Kidney epithelial cell (primary cell): Measurements from ENCODE around the gene SLCO3A1. TPM values are rescaled to one million over a fixed set of nuclear protein-coding genes. Genes with fewer than 3 reads are reported as not detected.

Experiments
- DNase-seq: peaks from one replicate; pipeline ENCODE4 v3.0.0-alpha.2; 2010; ENCODE audit warnings: low read depth
- H3K27me3 ChIP-seq: 2 replicates; pipeline ENCODE4 v1.6.0; 2011; ENCODE audit warnings: low read length; ENCODE audit not compliant: control insufficient read depth, insufficient read depth
- H3K36me3 ChIP-seq: 2 replicates; pipeline ENCODE4 v1.5.1; 2011; ENCODE audit warnings: low read length; ENCODE audit not compliant: control insufficient read depth, insufficient read depth
- H3K4me3 ChIP-seq: 2 replicates; pipeline ENCODE4 v1.5.1; 2011; ENCODE audit warnings: low read depth, mild to moderate bottlenecking, control low read depth, low read length
- total RNA-seq: library from RNA; depleted of rRNA; stranded (reverse); fragments of >200 nt; gene quantifications from 2 replicates; pipeline ENCODE4 v1.2.3, GENCODE V29; 2015
- TF ChIP-seq, protein P1 (sequence below): IDR thresholded peaks from 2 replicates; pipeline ENCODE4 v1.5.1; 2011; ENCODE audit warnings: mild to moderate bottlenecking, moderate library complexity, low read length, control low read depth, inconsistent platforms; ENCODE audit not compliant: insufficient read depth, poor library complexity, severe bottlenecking

SLCO3A1 gene
- total RNA-seq, 1 donor from 2014 or later: 3.1 TPM

DNA sequence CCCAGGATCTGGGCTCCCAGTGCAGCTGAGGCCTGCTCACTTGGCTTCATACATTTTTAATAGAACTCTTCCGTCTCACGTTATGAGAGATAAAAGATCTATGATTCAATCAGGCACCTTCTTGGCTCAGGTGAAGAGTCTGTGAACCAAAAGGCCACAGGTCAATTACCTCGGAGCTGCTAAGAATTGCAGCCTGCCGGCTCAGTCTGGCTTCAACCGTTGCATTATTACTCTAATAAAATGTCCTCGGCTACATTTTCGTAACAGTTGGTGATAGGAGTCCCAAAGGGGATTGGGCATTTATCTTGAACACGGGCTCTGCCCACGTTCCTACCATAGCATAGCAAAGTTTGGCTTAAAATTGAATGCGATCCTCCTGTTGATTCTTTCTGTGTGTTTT, 176.3 kb downstream of the SLCO3A1 start:
- Histone ChIP-seq H3K36me3 (no peaks in the 10 kb centered on the region), H3K27me3 (no peaks in the 10 kb centered on the region), H3K4me3 (no peak overlapping the region)
- TF ChIP-seq, protein P1, sequence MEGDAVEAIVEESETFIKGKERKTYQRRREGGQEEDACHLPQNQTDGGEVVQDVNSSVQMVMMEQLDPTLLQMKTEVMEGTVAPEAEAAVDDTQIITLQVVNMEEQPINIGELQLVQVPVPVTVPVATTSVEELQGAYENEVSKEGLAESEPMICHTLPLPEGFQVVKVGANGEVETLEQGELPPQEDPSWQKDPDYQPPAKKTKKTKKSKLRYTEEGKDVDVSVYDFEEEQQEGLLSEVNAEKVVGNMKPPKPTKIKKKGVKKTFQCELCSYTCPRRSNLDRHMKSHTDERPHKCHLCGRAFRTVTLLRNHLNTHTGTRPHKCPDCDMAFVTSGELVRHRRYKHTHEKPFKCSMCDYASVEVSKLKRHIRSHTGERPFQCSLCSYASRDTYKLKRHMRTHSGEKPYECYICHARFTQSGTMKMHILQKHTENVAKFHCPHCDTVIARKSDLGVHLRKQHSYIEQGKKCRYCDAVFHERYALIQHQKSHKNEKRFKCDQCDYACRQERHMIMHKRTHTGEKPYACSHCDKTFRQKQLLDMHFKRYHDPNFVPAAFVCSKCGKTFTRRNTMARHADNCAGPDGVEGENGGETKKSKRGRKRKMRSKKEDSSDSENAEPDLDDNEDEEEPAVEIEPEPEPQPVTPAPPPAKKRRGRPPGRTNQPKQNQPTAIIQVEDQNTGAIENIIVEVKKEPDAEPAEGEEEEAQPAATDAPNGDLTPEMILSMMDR: no peak
- DNase-seq: no peak

DNA sequence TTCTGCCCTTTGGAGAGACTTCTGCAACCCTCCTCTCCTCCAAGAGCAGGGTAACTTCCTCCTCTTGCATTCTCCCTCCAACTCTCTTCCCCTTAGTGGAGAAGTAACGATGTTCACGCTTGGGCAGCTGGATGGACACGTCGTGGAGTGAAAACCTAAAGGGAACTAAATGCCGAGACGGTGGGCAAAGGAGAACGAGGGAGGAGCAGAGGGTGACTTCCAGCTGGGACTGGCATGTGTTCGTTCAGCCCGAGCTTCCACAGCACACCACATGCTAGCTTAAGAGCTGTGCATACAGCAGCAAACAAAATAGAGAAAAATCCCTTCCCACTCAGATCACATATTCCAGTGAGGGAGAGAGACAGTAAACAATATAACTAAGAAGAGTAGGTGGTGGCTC, 179.8 kb downstream of the SLCO3A1 start:
- H3K36me3 ChIP-seq: no peaks in the 10 kb centered on the region
- TF ChIP-seq, protein P1: no peak
- no peak for DNase-seq
- no peaks in the 10 kb centered on the region for H3K27me3 ChIP-seq
- no peak overlapping the region for H3K4me3 ChIP-seq

DNA sequence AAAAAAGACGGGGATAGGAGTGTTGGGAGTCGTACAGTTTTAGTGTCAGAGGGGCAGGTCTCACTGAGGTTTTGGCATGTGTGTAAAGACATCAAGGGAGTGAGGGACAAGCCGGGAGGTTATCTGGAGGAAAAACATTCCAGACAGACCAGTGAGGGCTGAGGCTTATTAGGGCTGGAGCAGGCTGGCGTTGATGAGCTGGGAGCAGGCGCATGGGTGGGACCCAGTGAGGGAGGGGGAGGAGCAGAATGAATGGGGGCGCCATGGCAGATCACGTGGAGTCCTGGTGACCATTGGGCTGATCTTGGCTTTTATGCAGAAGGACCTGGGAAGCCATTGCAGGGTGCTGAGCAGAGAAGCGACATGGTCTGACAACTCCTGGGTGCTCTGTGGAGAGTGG, 180.2 kb downstream of the SLCO3A1 start:
- Histone ChIP-seq H3K27me3 (no peaks in the 10 kb centered on the region), H3K4me3 (no peak overlapping the region)
- TF ChIP-seq, protein P1: no peak

DNA sequence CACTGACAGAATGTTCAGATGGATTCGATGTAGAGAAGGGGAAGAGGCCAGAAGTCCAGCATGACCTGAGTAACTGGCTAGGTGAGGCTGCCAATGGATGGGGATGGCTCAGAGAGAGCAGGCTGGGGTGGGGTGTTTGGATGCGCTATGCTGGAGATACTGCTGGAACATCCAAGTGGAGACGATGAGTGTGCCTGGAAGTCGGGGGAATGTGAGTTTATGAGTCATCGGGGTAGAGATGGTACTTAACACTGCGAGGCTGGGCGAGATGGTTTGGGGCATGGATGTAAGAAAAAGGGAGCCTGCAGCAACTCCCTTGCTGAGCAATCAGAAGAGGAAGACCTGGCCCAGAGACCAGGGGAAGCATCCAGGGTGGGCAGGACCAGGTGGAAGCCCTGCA, 180.7 kb downstream of the SLCO3A1 start:
- Histone ChIP-seq H3K36me3 (no peaks in the 10 kb centered on the region), H3K4me3 (no peak overlapping the region), H3K27me3 (no peaks in the 10 kb centered on the region)
- no peak for DNase-seq
- TF ChIP-seq, protein P1: no peak

More for the DNA sequence above, 180.2 kb downstream of the SLCO3A1 start:
- DNase-seq: no peak
- no peaks in the 10 kb centered on the region for H3K36me3 ChIP-seq

DNA sequence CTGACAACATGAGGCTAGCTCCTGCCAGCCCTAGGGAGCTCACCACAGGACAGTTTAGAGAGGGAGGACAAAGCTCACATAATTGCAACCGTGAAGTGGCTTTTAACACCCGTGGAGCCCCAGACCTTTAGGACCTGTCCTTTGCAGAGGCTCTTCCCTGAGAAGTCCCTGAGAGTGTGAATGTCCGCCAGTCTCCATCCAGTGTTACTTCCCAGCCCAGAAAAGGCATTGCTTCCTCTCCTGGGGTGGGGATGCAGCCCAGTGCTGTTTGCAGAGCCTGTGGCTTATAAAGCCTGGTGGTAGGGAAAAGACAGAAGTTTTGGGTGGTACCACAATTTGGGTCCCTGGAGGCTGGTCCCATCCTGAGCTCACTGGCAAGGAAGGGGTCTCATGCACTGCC, 182.0 kb downstream of the SLCO3A1 start:
- no peak for DNase-seq
- H3K36me3 ChIP-seq: no peaks in the 10 kb centered on the region
- H3K27me3 ChIP-seq: no peaks in the 10 kb centered on the region
- no peak overlapping the region for H3K4me3 ChIP-seq
- TF ChIP-seq, protein P1: no peak

DNA sequence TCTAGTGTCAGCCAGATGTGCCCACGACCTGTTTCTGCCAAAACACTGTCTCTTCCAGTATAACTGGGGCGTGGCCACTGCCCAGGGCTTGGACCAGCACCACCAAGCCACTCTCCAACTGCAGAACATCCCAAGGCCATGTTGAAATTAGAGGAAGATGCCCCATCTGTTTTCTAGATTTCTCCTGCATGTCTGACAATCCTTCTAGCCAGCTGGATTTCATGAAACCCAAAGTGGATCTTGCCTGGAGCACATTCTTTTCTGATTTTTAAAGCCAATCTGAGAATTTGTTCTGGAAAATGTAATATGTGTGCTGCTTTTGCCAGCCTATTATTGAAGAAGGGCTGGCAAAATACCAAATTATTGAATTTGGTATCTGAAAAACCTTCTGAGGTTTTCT, 182.5 kb downstream of the SLCO3A1 start:
- no peaks in the 10 kb centered on the region for H3K36me3 ChIP-seq
- TF ChIP-seq, protein P1: no peak

More for the DNA sequence above, 182.5 kb downstream of the SLCO3A1 start:
- DNase-seq: no peak
- Histone ChIP-seq H3K27me3 (no peaks in the 10 kb centered on the region), H3K4me3 (no peak overlapping the region)
